Measurements from ENCODE around the gene MYEOV. TPM values are rescaled to one million over a fixed set of nuclear protein-coding genes. Genes with fewer than 3 reads are reported as not detected.

MYEOV gene
- total RNA-seq, 4 donors from 2014 or later, result not detected

- H3K27me3 ChIP-seq, result no peaks in the 10 kb centered on the region
- H3K9me3 ChIP-seq, result no peaks in the 10 kb centered on the region
- H3K4me3 ChIP-seq, result no peak overlapping the region
- WGBS, 2 donors (ENCODE audit: low coverage in 1 of 2), result 81 to 90% methylated on average over 3 to 4 of the region's 12 CpGs
- H3K36me3 ChIP-seq, result no peaks in the 10 kb centered on the region
- no peaks in the 10 kb centered on the region for H3K4me1 ChIP-seq
- no peak for ATAC-seq
- TF ChIP-seq POLR2A (IDR thresholded peaks at IDR 0.05), result no peak
- TF ChIP-seq CTCF (IDR thresholded peaks at IDR 0.05), result no peak
- no peak for TF ChIP-seq POLR2AphosphoS5 (IDR thresholded peaks at IDR 0.05)
- TF ChIP-seq EP300 (IDR thresholded peaks at IDR 0.05), result no peak
- H3K27ac ChIP-seq, result no peak overlapping the region
Measured at GRCh38 chr11:69335781-69336405, 41.9 kb downstream of the MYEOV start.

GRCh38 chr11:69337211-69337721 lies 43.3 kb downstream of the MYEOV start:
- ATAC-seq, result no peak
- no peaks in the 10 kb centered on the region for H3K9me3 ChIP-seq
- WGBS, 2 donors (ENCODE audit: low coverage in 1 of 2), result 53 to 69% methylated on average over 6 of the region's 6 CpGs
- no peaks in the 10 kb centered on the region for H3K4me1 ChIP-seq
- TF ChIP-seq POLR2A (IDR thresholded peaks at IDR 0.05), result no peak
- TF ChIP-seq POLR2AphosphoS5 (IDR thresholded peaks at IDR 0.05), result no peak
- TF ChIP-seq EP300 (IDR thresholded peaks at IDR 0.05), result no peak
- TF ChIP-seq CTCF (IDR thresholded peaks at IDR 0.05), result no peak
- H3K27ac ChIP-seq, result no peak overlapping the region
- no peak overlapping the region for H3K4me3 ChIP-seq
- H3K36me3 ChIP-seq, result no peaks in the 10 kb centered on the region
- no peaks in the 10 kb centered on the region for H3K27me3 ChIP-seq

- no peaks in the 10 kb centered on the region for H3K4me1 ChIP-seq
- no peak for ATAC-seq
Measured at GRCh38 chr11:69339041-69339733, 45.2 kb downstream of the MYEOV start.

GRCh38 chr11:69339983-69340565 lies 46.1 kb downstream of the MYEOV start:
- Histone ChIP-seq H3K9me3 (no peaks in the 10 kb centered on the region), H3K27me3 (peaks cover 5% of the 10 kb centered on the region), H3K27ac (no peak overlapping the region), H3K4me3 (no peak overlapping the region), H3K4me1 (no peaks in the 10 kb centered on the region), H3K36me3 (no peaks in the 10 kb centered on the region)
- 81% methylated on average over 5 of the region's 5 CpGs; no CpG with 5 or more reads in 1 of the 2 donors for WGBS, 2 donors (ENCODE audit: low coverage in 1 of 2)
- TF ChIP-seq CTCF (IDR thresholded peaks at IDR 0.05) (no peak), POLR2AphosphoS5 (IDR thresholded peaks at IDR 0.05) (no peak), POLR2A (IDR thresholded peaks at IDR 0.05) (no peak), EP300 (IDR thresholded peaks at IDR 0.05) (no peak)
- ATAC-seq, result no peak

More at GRCh38 chr11:69339041-69339733, 45.2 kb downstream of the MYEOV start:
- peaks cover 5% of the 10 kb centered on the region for H3K27me3 ChIP-seq
- WGBS, 2 donors (ENCODE audit: low coverage in 1 of 2), result 81 to 100% methylated on average over 1 to 7 of the region's 12 CpGs
- no peaks in the 10 kb centered on the region for H3K9me3 ChIP-seq
- TF ChIP-seq POLR2A (IDR thresholded peaks at IDR 0.05) (no peak), POLR2AphosphoS5 (IDR thresholded peaks at IDR 0.05) (no peak), EP300 (IDR thresholded peaks at IDR 0.05) (no peak), CTCF (IDR thresholded peaks at IDR 0.05) (no peak)
- no peak overlapping the region for H3K27ac ChIP-seq
- H3K4me3 ChIP-seq, result no peak overlapping the region
- H3K36me3 ChIP-seq, result no peaks in the 10 kb centered on the region
